ENCODE data around the gene BANP. TPM values are rescaled to one million over a fixed set of nuclear protein-coding genes. Genes with fewer than 3 reads are reported as not detected.
A peak's percentile ranks its signal among the peaks of the same experiment; 100 is the strongest.
"Not testable (repeated sequence)": the region's sequence is repeated elsewhere in the genome, so short reads cannot be mapped to it uniquely, and the experiment has no call there.

Gene BANP
- total RNA-seq, 1 donor from 2014 or later, result 39.1 TPM

DNA sequence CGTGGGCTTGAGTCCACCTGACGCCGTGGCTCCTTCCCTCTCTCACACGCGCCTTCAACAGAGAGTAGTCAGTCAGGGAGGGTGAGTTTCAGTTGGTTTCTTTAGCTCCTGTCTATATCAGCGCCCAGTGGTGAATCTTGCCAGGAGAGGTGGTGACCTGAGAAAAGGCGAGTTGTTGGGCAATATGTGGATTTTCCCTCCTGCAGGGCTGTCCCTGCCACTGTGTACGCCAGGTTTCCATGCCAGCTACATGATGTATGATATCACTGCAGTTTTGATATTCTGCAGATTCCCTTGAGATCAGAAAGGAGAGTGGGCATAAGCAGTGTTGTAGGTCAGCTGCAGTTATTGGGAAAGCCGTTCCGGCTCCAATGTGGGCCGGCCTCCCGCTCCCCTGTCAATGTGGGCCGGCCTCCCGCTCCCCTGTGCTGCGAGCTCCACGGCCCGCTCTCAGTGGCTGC is 31.4 kb downstream of the BANP start:
- Mint-ChIP-seq H3K9me3 (no peaks in the 10 kb centered on the region), H3K27ac (ENCODE audit: unreplicated experiment) (no peak overlapping the region), H3K27me3 (ENCODE audit: low read depth) (no peaks in the 10 kb centered on the region), H3K4me3 (no peak overlapping the region), H3K36me3 (ENCODE audit: low read depth) (peaks cover 4% of the 10 kb centered on the region), H3K4me1 (peaks cover 4% of the 10 kb centered on the region)
- TF ChIP-seq, protein P1, sequence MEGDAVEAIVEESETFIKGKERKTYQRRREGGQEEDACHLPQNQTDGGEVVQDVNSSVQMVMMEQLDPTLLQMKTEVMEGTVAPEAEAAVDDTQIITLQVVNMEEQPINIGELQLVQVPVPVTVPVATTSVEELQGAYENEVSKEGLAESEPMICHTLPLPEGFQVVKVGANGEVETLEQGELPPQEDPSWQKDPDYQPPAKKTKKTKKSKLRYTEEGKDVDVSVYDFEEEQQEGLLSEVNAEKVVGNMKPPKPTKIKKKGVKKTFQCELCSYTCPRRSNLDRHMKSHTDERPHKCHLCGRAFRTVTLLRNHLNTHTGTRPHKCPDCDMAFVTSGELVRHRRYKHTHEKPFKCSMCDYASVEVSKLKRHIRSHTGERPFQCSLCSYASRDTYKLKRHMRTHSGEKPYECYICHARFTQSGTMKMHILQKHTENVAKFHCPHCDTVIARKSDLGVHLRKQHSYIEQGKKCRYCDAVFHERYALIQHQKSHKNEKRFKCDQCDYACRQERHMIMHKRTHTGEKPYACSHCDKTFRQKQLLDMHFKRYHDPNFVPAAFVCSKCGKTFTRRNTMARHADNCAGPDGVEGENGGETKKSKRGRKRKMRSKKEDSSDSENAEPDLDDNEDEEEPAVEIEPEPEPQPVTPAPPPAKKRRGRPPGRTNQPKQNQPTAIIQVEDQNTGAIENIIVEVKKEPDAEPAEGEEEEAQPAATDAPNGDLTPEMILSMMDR (conservative IDR thresholded peaks at IDR 0.05), result no peak
- DNase-seq (ENCODE audit: low read depth, low spot score), result no peak

DNA sequence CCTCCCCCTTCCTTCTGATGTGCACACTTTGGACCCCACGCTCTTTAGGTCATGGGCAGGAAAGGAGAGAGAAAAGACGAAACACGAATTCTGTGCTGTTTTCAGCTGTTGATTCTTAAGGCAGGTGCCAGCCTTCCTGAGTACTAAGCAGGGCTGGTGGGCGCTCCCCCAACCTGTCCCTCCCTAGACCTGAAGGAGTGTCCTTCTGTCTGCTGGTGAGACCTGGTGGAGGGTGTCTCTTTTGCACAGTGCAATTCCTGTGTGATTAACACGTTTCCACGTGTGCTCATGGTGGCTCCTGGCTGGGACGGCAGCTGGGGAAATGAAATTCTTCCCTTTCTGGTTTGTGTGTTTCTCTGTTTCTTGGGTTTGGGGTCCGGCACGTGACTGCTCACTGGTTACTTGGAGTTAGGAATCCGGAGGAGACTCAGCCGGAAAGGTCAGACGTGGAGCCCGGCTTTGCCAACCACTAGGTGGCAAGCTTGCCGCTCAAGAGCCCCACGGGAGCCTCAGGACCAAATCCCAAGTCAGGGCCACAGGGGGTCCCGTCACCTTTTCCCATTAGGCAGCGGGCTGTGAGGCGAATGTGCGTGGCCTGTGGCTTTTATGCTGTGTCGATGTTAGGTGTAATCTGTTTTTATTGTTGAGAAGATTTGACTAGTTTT is 32.0 kb downstream of the BANP start:
- DNase-seq (ENCODE audit: low read depth, low spot score); H3K27ac Mint-ChIP-seq (ENCODE audit: unreplicated experiment); H3K27me3 Mint-ChIP-seq (ENCODE audit: low read depth); H3K4me3 Mint-ChIP-seq; H3K36me3 Mint-ChIP-seq (ENCODE audit: low read depth); H3K9me3 Mint-ChIP-seq; H3K4me1 Mint-ChIP-seq: not testable (repeated sequence)
- TF ChIP-seq, protein P1 (conservative IDR thresholded peaks at IDR 0.05), result peak; percentile 45

DNA sequence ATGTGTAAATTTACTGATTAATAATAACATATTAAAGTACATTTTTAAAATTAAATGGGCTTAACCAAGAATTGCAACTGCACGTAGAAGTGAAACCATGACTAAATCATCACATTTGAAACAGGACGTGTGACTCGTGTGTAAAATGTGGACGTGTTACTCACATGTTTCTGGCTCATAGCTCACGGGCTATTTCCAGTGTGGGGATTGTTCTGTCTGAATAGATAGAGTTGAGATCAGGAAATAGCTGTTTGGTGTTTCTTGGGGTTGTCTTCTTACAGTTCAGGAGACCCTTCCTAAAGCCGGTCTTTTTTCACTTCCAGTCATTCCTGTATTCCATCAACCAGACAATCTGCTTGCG is 32.5 kb downstream of the BANP start:
- H3K4me3 Mint-ChIP-seq; H3K27ac Mint-ChIP-seq (ENCODE audit: unreplicated experiment); H3K9me3 Mint-ChIP-seq; H3K36me3 Mint-ChIP-seq (ENCODE audit: low read depth); H3K27me3 Mint-ChIP-seq (ENCODE audit: low read depth); H3K4me1 Mint-ChIP-seq; DNase-seq (ENCODE audit: low read depth, low spot score): not testable (repeated sequence)

DNA sequence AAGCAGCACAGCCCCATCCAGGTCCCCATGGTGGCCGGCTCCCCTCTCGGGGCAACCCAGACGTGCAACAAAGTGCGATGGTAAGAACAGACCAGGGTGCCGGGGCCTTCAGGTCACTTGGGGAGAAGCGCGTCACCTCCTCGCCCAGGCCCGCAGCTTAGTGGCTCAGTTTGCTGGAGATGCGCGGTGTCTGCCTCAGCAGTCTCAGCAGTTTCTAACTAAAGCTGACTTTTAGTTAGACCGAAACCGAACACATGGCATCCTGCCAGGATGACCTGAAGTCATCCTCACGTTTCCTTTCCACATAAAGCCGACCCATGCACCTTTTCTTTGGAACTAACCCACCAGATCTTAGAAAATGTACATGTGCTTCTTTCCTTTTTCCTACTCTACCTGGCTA is 32.9 kb downstream of the BANP start:
- H3K4me1 Mint-ChIP-seq; H3K27me3 Mint-ChIP-seq (ENCODE audit: low read depth); H3K9me3 Mint-ChIP-seq; H3K4me3 Mint-ChIP-seq; H3K27ac Mint-ChIP-seq (ENCODE audit: unreplicated experiment); H3K36me3 Mint-ChIP-seq (ENCODE audit: low read depth); DNase-seq (ENCODE audit: low read depth, low spot score): not testable (repeated sequence)

DNA sequence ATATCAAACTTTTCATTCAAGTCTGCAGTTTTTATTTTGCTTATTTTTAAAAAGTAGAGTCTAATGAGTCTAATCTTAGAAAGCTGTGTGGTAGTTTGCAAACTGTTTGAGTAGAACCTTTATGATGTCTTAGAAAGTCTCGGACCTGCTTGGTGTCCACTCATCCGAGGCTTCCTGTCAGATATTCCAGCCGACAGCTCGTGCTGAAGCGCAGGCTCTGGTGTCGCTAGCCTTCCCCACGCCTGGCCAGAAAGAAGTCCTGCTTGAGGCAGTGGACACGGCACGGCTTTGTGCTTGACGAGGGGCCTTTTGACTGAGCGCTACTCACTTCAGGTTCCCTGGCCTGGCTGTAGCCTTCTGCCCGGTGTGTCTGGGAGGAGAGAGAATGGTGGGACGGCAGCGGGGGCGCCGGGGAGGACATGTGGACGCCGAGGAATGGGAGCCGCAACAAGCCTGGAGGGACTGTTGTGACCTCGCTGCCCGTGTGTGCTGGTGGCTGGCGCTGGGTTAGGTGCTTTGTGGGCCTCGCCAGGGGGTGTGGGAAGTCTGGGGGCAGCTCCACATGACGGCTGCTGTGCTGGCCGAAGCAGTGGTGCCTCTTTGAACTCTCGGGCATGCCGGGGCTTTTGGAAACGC is 33.5 kb downstream of the BANP start:
- TF ChIP-seq, protein P1 (conservative IDR thresholded peaks at IDR 0.05), result no peak
- Mint-ChIP-seq H3K4me3 (no peak overlapping the region), H3K27me3 (ENCODE audit: low read depth) (no peaks in the 10 kb centered on the region), H3K4me1 (peaks cover 4% of the 10 kb centered on the region), H3K9me3 (no peaks in the 10 kb centered on the region), H3K27ac (ENCODE audit: unreplicated experiment) (peak overlapping the region; percentile 82), H3K36me3 (ENCODE audit: low read depth) (peaks cover 6% of the 10 kb centered on the region)
- no peak for DNase-seq (ENCODE audit: low read depth, low spot score)

DNA sequence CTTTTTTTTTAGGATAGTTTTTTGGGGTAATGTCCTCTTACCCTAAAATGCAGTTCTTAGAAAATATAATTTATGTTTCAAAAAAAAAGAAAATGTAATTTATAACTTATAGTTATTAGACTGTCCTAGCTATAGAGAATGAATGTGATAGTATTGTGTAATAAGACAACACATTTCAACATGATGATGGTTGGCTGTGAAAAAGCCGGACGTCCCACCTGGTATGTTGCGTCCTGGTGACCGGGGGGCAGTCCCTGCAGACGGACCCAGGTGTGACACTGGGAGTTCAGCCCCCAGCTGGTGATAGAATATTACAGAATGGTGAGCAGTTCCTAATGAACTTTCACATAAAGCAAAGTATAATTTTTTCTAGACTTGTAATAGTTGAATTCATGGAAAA is 34.3 kb downstream of the BANP start:
- H3K36me3 Mint-ChIP-seq (ENCODE audit: low read depth); DNase-seq (ENCODE audit: low read depth, low spot score); H3K27me3 Mint-ChIP-seq (ENCODE audit: low read depth); H3K4me3 Mint-ChIP-seq; H3K4me1 Mint-ChIP-seq; H3K9me3 Mint-ChIP-seq: not testable (repeated sequence)
- H3K27ac Mint-ChIP-seq (ENCODE audit: unreplicated experiment), result peak overlapping the region; percentile 27

DNA sequence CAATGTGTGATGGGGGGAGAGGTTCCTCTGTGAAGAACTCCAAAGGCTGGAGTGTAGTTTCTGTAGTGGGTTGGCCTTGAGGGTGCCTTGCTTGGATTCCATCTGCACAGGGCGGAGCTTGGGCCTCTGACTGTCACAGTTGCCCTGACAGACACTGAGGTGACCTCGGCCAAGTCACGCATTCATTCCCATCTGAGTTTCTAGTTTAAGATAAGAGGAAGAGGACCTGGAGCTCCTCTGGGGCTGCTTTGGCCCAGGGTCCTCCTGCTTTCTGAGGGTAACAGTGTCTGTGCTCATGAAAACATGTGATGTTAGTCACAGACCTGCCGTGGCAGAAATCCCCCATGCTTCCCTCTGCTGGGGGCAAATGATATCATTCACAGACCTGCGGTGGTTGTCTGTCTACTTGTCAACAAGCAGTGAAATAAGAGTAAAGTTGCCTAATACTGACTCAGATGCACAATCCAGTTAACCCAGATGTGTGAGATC is 35.2 kb downstream of the BANP start:
- not testable (repeated sequence) for H3K4me1 Mint-ChIP-seq; H3K9me3 Mint-ChIP-seq; H3K27me3 Mint-ChIP-seq (ENCODE audit: low read depth); DNase-seq (ENCODE audit: low read depth, low spot score); H3K4me3 Mint-ChIP-seq; H3K27ac Mint-ChIP-seq (ENCODE audit: unreplicated experiment)
- peaks cover 16% of the 10 kb centered on the region for H3K36me3 Mint-ChIP-seq (ENCODE audit: low read depth)

DNA sequence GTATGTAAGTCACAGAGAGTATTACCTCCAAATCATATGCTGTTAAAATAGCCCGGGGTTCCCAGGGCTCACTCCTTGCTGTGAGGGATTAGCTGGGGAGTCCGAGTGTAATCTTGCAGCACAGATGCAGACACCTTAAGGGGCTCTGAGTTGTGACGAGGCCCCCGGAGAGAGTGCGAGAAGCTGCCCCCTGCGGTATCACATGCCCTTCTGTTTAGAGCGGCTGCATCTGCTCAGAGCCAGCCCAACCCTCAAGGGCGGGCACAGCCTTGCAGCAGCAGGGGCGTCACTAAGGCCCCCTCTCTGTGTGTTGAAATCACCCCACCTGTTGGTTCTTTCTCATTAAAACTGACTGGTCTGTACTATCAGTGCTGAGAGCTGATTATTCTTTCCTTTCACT is 37.4 kb downstream of the BANP start:
- H3K36me3 Mint-ChIP-seq (ENCODE audit: low read depth), result peaks cover 22% of the 10 kb centered on the region
- H3K27me3 Mint-ChIP-seq (ENCODE audit: low read depth); DNase-seq (ENCODE audit: low read depth, low spot score); H3K4me3 Mint-ChIP-seq; H3K27ac Mint-ChIP-seq (ENCODE audit: unreplicated experiment); H3K4me1 Mint-ChIP-seq; H3K9me3 Mint-ChIP-seq: not testable (repeated sequence)

DNA sequence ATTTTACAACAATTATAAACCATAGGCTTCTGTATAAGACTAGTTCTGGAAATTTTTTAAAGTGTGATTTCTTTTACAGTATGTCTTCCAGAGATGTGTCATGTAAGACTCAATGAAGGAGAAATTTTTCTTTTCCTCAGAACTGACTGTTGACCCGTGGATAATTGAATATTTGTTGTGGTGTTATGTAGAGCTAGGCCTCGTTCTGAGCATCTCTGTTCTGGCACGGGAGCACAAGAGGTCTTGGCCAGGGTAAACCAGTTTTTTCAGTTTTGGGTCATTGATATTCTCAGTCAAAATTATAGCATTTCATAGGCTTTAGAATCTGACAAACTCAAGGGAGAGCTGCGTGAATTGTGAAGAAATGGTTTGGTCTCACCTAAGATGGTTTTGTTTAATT is 39.0 kb downstream of the BANP start:
- H3K4me3 Mint-ChIP-seq; DNase-seq (ENCODE audit: low read depth, low spot score); H3K9me3 Mint-ChIP-seq; H3K27me3 Mint-ChIP-seq (ENCODE audit: low read depth); H3K4me1 Mint-ChIP-seq: not testable (repeated sequence)
- peak overlapping the region; percentile 91 for H3K27ac Mint-ChIP-seq (ENCODE audit: unreplicated experiment)
- H3K36me3 Mint-ChIP-seq (ENCODE audit: low read depth), result peaks cover 20% of the 10 kb centered on the region

DNA sequence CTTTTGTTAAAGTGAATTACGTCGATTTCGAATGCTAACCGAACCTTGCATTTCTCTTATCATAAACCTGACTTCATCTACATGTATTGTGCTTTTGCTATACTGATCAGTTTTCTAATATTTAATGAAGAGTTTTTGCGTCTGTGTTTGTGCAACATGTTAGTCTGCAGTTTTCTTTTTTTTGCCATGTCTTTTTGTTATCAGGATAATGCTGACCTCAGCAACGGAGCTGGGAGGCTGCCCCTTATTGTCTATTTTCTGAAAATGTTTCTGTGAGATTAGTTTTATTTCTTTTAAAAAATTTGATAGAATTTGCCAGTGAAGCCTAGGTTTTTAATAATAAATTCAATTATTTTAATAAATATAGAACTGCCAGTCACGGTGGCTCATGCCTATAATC is 40.9 kb downstream of the BANP start:
- H3K27me3 Mint-ChIP-seq (ENCODE audit: low read depth); DNase-seq (ENCODE audit: low read depth, low spot score); H3K4me1 Mint-ChIP-seq; H3K4me3 Mint-ChIP-seq; H3K9me3 Mint-ChIP-seq; H3K27ac Mint-ChIP-seq (ENCODE audit: unreplicated experiment): not testable (repeated sequence)
- peaks cover 18% of the 10 kb centered on the region for H3K36me3 Mint-ChIP-seq (ENCODE audit: low read depth)
